ENCODE data around the gene PAXIP1.

DNA sequence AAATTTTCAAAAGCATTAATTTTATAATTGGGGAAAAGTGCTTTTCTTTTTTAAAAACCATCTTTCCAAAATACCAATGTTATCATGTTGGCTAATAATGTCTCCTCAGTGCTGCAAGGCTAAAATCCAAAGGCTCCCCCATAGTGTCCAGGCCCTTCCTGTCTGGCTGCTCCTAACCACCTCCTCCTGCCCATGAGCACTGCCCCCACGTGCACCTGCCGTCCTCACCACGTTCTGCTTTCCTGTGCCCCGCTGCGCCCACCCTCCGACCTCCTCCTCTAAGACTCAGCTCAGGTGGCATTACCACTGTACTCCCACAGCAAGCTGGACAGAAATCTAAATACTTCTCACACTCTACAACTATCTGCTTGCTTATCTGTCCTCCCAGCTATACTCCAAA, 17.7 kb downstream of the PAXIP1 start:
- TF ChIP-seq YY1 (IDR thresholded peaks at IDR 0.05; ENCODE audit: low read depth): no peak
- no peak for TF ChIP-seq EP300 (IDR thresholded peaks at IDR 0.05; ENCODE audit: borderline replicate concordance)
- TF ChIP-seq NFIC (IDR thresholded peaks at IDR 0.05): no peak
